Kidney tubule cell (primary cell): ENCODE measurements around the gene FCRL5.
"Not testable (repeated sequence)": the region's sequence is repeated elsewhere in the genome, so short reads cannot be mapped to it uniquely, and the experiment has no call there.

Experiments used
- DNase-seq: peaks from one replicate; pipeline ENCODE4 v3.0.0-alpha.2; 2018; ENCODE audit warnings: low spot score

Gene FCRL5

GRCh38 chr1:157551694-157552693 lies at the start of gene FCRL5:
TSS of gene FCRL5 (minus strand) at chr1:157552515. CDS start at chr1:157552362, 153 bp downstream.
- DNase-seq = no peak

GRCh38 chr1:157600236-157600635 lies 47.9 kb upstream of the FCRL5 start:
- DNase-seq = no peak

- DNase-seq = peak; percentile 22
These were observed 45.8 kb upstream of the FCRL5 start, which contains the start of gene FCRL4 for GRCh38 chr1:157597959-157598667. TSS of gene FCRL4 (minus strand) at chr1:157598085. CDS start at chr1:157597944, 141 bp downstream.

GRCh38 chr1:157596384-157596783 lies 44.1 kb upstream of the FCRL5 start:
- no peak for DNase-seq

- peak; percentile 21 for DNase-seq
These were observed 43.0 kb upstream of the FCRL5 start for GRCh38 chr1:157595356-157595755.

GRCh38 chr1:157585984-157586383 lies 33.7 kb upstream of the FCRL5 start:
- no peak for DNase-seq

GRCh38 chr1:157584503-157584902 lies 32.2 kb upstream of the FCRL5 start:
- no peak for DNase-seq

- DNase-seq = no peak
These were observed 28.5 kb upstream of the FCRL5 start for GRCh38 chr1:157580828-157581210.

- DNase-seq = peak; percentile 75
These were observed 28.0 kb upstream of the FCRL5 start for GRCh38 chr1:157580179-157580827.

- no peak for DNase-seq
These were observed 25.1 kb upstream of the FCRL5 start for GRCh38 chr1:157577420-157577819.

GRCh38 chr1:157575744-157576143 lies 23.4 kb upstream of the FCRL5 start:
- no peak for DNase-seq

- DNase-seq = no peak
These were observed 22.5 kb upstream of the FCRL5 start for GRCh38 chr1:157574836-157575235.

GRCh38 chr1:157566484-157567300 lies 14.4 kb upstream of the FCRL5 start:
- no peak for DNase-seq

GRCh38 chr1:157562515-157562914 lies 10.2 kb upstream of the FCRL5 start:
- DNase-seq = no peak

GRCh38 chr1:157558119-157558518 lies 5.8 kb upstream of the FCRL5 start:
- DNase-seq = no peak

GRCh38 chr1:157548081-157548480 lies 4.2 kb downstream of the FCRL5 start:
- DNase-seq = not testable (repeated sequence)

GRCh38 chr1:157542676-157543075 lies 9.6 kb downstream of the FCRL5 start:
- peak; percentile 79 for DNase-seq

- DNase-seq = peak; percentile 45
These were observed 11.5 kb downstream of the FCRL5 start for GRCh38 chr1:157540852-157541251.

- no peak for DNase-seq
These were observed 12.1 kb downstream of the FCRL5 start for GRCh38 chr1:157540160-157540748.

- DNase-seq = no peak
These were observed 12.7 kb downstream of the FCRL5 start for GRCh38 chr1:157539568-157539967.

GRCh38 chr1:157532569-157532968 lies 19.7 kb downstream of the FCRL5 start:
- DNase-seq = no peak
